ENCODE data around the gene DCAF10.

DNA sequence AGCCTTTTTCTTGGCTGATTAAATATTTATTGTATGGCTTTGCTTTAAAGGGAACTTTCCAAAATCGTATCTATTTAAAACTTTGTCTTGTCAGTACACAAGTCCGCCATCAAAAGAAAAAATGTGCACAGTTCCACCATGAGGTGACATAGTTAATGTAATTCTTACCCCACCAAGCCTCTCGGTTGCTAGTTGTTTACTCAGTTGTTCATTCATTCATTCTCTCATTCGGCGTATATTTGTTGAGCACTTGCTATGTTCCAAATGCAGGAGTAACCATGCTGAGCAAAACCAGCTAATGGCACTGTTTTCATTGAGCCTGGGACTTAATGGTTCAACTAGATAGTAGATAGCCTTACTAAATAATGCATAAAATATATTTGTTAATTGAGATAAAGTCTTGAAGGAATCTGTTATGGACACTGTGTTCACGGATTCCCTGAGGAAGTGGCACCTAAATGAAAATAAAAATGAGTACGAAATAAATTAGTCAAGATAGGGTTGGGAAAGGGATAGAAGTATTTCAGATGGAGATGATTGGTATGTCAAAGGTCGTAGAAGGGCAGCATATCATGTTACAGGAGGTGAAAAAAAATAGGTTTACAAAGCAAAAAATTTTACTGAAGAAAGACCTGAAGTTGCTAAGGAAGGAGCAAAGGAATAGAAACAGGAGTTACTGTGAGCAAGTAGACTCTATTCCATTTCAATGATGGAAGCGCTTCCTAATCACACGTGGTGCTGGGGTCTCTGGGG lies 1.5 kb downstream of the DCAF10 start:
- TF ChIP-seq, protein P1, sequence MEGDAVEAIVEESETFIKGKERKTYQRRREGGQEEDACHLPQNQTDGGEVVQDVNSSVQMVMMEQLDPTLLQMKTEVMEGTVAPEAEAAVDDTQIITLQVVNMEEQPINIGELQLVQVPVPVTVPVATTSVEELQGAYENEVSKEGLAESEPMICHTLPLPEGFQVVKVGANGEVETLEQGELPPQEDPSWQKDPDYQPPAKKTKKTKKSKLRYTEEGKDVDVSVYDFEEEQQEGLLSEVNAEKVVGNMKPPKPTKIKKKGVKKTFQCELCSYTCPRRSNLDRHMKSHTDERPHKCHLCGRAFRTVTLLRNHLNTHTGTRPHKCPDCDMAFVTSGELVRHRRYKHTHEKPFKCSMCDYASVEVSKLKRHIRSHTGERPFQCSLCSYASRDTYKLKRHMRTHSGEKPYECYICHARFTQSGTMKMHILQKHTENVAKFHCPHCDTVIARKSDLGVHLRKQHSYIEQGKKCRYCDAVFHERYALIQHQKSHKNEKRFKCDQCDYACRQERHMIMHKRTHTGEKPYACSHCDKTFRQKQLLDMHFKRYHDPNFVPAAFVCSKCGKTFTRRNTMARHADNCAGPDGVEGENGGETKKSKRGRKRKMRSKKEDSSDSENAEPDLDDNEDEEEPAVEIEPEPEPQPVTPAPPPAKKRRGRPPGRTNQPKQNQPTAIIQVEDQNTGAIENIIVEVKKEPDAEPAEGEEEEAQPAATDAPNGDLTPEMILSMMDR (IDR thresholded peaks at IDR 0.05) = no peak
- TF ChIP-seq POLR2A (IDR thresholded peaks at IDR 0.05) = no peak

All from lower leg skin (tissue), 3 donors.